ENCODE results near the gene YAF2.
"Not testable (repeated sequence)": the region's sequence is repeated elsewhere in the genome, so short reads cannot be mapped to it uniquely, and the experiment has no call there.

The YAF2 gene

DNA sequence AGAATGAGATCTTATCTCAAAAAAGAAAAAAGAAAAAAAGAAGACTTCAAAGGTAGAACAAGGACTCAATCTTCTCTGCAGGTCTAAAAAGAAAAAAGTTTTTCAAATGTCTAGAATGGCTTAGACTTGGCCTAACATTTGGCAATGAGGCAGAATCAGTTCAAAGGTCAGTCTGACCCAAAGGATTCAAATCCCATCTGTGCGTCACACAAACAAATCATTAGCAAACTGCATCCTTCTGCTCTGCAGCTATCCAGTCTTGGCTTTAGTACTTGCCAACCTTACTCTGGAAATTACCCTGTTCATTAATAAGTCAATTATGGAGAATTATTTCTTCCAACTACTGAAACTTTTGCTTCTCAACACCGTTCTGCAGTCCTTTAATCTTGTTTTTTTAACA lies 3.1 kb downstream of the YAF2 start:
- TF ChIP-seq CTCF (conservative IDR thresholded peaks at IDR 0.05) (no peak), ZFX (IDR thresholded peaks at IDR 0.05) (no peak)
- H3K27ac ChIP-seq: no peak overlapping the region

DNA sequence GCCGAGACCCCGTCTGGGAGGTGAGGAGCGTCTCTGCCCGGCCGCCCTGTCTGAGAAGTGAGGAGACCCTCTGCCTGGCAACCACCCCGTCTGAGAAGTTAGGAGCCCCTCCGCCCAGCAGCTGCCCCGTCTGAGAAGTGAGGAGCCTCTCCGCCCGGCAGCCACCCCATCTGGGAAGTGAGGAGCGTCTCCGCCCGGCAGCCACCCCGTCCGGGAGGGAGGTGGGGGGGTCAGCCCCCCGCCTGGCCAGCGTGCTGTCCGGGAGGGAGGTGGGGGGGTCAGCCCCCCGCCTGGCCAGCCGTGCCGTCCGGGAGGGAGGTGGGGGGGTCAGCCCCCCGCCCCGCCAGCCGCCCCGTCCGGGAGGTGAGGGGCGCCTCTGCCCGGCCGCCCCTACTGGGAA lies 10.5 kb downstream of the YAF2 start:
- H3K27ac ChIP-seq: not testable (repeated sequence)

- H3K27ac ChIP-seq: not testable (repeated sequence)
Observed at GRCh38 chr12:42224501-42224900, 13.5 kb downstream of the YAF2 start.

DNA sequence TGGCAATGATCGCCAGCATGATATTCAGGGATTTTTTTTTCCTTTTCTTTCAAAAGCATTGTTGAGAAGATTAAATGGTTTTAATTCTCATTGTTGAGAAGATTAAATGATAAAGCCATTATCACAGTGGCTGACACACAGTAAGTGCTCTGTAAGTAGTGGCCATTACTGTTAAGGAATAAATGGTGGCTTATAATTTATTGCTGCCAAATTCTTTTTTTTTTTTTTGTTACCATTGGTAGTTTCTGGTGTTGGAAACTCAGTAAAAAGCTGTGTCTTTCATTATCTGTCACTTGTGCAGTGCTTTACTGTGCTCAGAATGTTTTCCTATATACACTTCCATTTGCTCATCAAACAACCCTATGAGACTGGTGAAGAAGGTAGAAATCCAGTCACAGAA lies 15.3 kb downstream of the YAF2 start:
- TF ChIP-seq CTCF (conservative IDR thresholded peaks at IDR 0.05): no peak

DNA sequence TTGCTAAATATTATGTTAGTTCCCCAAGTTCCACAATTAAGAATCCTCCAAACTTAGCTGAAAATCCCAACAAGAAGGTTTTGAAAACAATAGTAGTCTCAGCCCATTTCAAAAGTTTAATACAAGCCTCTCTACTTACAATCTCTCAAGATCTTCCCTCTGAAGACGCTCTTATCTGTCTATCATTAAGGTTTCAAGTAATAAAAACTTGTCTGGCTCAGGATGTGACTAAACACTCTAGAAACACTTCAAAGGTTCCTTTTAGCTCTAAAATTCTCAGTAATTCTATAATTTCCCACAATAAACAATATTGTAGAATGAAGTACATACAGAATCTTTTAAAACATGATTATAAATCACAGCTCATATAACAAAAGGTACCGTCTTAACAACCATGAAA lies 16.3 kb downstream of the YAF2 start:
- no peak for TF ChIP-seq ZFX (IDR thresholded peaks at IDR 0.05)
- no peak overlapping the region for H3K27ac ChIP-seq

More for the DNA sequence above, 15.3 kb downstream of the YAF2 start:
- H3K27ac ChIP-seq: no peak overlapping the region

DNA sequence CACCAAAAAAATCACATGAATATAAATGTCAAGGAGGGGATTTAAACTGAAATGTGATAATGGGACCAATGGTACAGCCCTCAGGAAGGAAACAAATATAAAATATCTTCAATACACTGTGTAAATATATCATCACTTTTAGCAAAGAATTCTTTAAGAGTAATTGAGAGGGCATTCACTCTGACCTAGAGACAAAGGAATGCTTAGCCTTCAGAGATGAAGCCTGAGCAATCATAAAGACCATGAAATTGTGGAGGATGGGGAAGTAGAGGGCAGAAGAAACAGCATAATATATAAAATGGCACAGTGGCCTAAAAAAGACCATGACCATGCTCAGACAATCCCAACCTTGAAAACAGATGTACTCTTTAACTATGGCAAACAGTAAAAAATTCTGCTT lies 20.4 kb downstream of the YAF2 start:
- TF ChIP-seq ZFX (IDR thresholded peaks at IDR 0.05) (no peak), CTCF (conservative IDR thresholded peaks at IDR 0.05) (no peak)
- H3K27ac ChIP-seq: no peak overlapping the region

- no peak overlapping the region for H3K27ac ChIP-seq
- TF ChIP-seq ZFX (IDR thresholded peaks at IDR 0.05): no peak
- TF ChIP-seq CTCF (conservative IDR thresholded peaks at IDR 0.05): no peak
Observed at GRCh38 chr12:42216737-42217136, 21.3 kb downstream of the YAF2 start.

GRCh38 chr12:42215759-42216158 lies 22.3 kb downstream of the YAF2 start:
- H3K27ac ChIP-seq: not testable (repeated sequence)

DNA sequence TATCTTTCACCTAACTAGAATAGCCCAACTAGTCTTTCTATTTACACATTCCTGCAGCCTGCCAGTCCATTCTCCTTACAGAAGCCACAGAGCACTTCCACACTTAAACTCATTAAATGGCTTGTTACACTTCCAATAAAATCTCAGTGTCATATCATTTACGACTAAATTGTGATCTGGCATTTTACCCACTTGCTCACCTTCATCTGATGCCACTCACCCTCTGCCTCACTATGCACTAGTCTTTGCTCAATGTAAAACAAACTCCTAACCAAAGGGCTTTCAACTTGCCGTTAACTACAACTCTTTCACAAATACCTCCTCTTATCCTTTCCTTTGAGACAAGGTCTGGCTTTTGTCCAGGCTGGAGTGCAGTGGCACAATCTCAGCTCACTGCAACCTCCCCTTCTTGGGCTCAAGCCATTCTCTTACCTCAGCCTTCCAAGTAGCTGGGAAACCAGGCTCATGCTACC lies 24.1 kb downstream of the YAF2 start:
- H3K27ac ChIP-seq: no peak overlapping the region
- TF ChIP-seq CTCF (conservative IDR thresholded peaks at IDR 0.05) (no peak), ZFX (IDR thresholded peaks at IDR 0.05) (no peak)

DNA sequence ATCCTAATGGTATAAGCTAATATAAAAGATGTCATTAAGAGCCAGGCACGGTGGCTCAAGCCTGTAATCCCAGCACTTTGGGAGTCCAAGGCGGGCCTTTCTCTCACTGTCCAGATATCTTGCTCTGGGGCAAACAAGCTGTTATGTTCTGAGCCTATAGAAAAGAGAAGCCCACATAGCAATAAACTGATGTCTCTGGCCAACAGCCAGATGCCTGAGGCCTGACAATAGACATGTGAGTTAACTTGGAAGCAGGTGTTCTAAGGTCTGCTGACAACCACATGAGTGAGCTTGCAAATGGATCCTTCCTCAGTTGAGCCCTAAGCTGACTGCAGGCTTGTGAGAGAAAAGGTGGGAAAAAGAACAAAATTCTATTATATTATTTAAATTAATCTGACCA lies 25.0 kb downstream of the YAF2 start:
- TF ChIP-seq CTCF (conservative IDR thresholded peaks at IDR 0.05): no peak
- TF ChIP-seq ZFX (IDR thresholded peaks at IDR 0.05): no peak
- no peak overlapping the region for H3K27ac ChIP-seq
